SIG-M5 treated with dmso at 0.1 percent for 504 hours (cell line): Measurements from ENCODE around the gene TMEM94.

ENCODE experiments used
- DNase-seq: peaks from one replicate; lab custom pipeline; 2025; ENCODE audit not compliant: unreplicated experiment; lab: John Stamatoyannopoulos, UW

Gene TMEM94

GRCh38 chr17:75524269-75524969 is 68.0 kb downstream of the TMEM94 start:
- DNase-seq: no peak

- peak; percentile 90 for DNase-seq
Measured at GRCh38 chr17:75524970-75525805, 68.8 kb downstream of the TMEM94 start, which contains the start of gene LLGL2. LLGL2 (plus strand) TSS chr17:75525697; CDS start chr17:75543427, 17,730 bp downstream.

- no peak for DNase-seq
Measured at GRCh38 chr17:75525806-75526554, 69.5 kb downstream of the TMEM94 start.

- DNase-seq: no peak
Measured at GRCh38 chr17:75526555-75527270, 70.3 kb downstream of the TMEM94 start.

GRCh38 chr17:75530837-75531720 is 74.6 kb downstream of the TMEM94 start:
- no peak for DNase-seq

- no peak for DNase-seq
Measured at GRCh38 chr17:75531721-75532072, 75.3 kb downstream of the TMEM94 start.

- DNase-seq: no peak
Measured at GRCh38 chr17:75535119-75535537, 78.7 kb downstream of the TMEM94 start.

- no peak for DNase-seq
Measured at GRCh38 chr17:75535871-75536270, 79.4 kb downstream of the TMEM94 start.

- no peak for DNase-seq
Measured at GRCh38 chr17:75536366-75536765, 79.9 kb downstream of the TMEM94 start.

GRCh38 chr17:75539967-75540729 is 83.7 kb downstream of the TMEM94 start:
- DNase-seq: no peak

- DNase-seq: no peak
Measured at GRCh38 chr17:75540923-75541503, 84.6 kb downstream of the TMEM94 start.

- no peak for DNase-seq
Measured at GRCh38 chr17:75542229-75542628, 85.8 kb downstream of the TMEM94 start.

GRCh38 chr17:75542728-75543336 is 86.4 kb downstream of the TMEM94 start:
- DNase-seq: no peak

- no peak for DNase-seq
Measured at GRCh38 chr17:75544250-75544649, 87.8 kb downstream of the TMEM94 start.

GRCh38 chr17:75546181-75546580 is 89.7 kb downstream of the TMEM94 start:
- no peak for DNase-seq

GRCh38 chr17:75547091-75547490 is 90.7 kb downstream of the TMEM94 start:
- DNase-seq: no peak

GRCh38 chr17:75548813-75549212 is 92.4 kb downstream of the TMEM94 start:
- no peak for DNase-seq
